Measurements from ENCODE around the gene C15orf62.

Gene C15orf62

GRCh38 chr15:40769274-40770146 is at the start of gene C15orf62:
Gene C15orf62, plus strand, starts transcription at chr15:40769980. Its CDS starts 516 bp downstream, at chr15:40770496.
- peak; percentile 60 for DNase-seq

GRCh38 chr15:40721701-40722100 is 48.1 kb upstream of the C15orf62 start:
- DNase-seq: no peak

GRCh38 chr15:40722354-40722753 is 47.4 kb upstream of the C15orf62 start:
- no peak for DNase-seq

- no peak for DNase-seq
Observed at GRCh38 chr15:40722934-40723333, 46.8 kb upstream of the C15orf62 start.

- no peak for DNase-seq
Observed at GRCh38 chr15:40723919-40724318, 45.9 kb upstream of the C15orf62 start.

- no peak for DNase-seq
Observed at GRCh38 chr15:40731034-40731433, 38.7 kb upstream of the C15orf62 start.

- no peak for DNase-seq
Observed at GRCh38 chr15:40736575-40736974, 33.2 kb upstream of the C15orf62 start.

- DNase-seq: no peak
Observed at GRCh38 chr15:40737048-40737447, 32.7 kb upstream of the C15orf62 start.

- no peak for DNase-seq
Observed at GRCh38 chr15:40739047-40739446, 30.7 kb upstream of the C15orf62 start.

GRCh38 chr15:40739854-40740253 is 29.9 kb upstream of the C15orf62 start:
- no peak for DNase-seq

- DNase-seq: no peak
Observed at GRCh38 chr15:40743485-40743901, 26.3 kb upstream of the C15orf62 start.

GRCh38 chr15:40743921-40744814 is 25.6 kb upstream of the C15orf62 start:
- no peak for DNase-seq

- DNase-seq: no peak
Observed at GRCh38 chr15:40744815-40745152, 25.0 kb upstream of the C15orf62 start.

GRCh38 chr15:40746916-40747418 is 22.8 kb upstream of the C15orf62 start:
- DNase-seq: no peak

GRCh38 chr15:40747685-40748631 is 21.8 kb upstream of the C15orf62 start:
- no peak for DNase-seq

GRCh38 chr15:40749151-40749630 is 20.6 kb upstream of the C15orf62 start:
- no peak for DNase-seq

- DNase-seq: no peak
Observed at GRCh38 chr15:40750885-40751284, 18.9 kb upstream of the C15orf62 start.

GRCh38 chr15:40751745-40752144 is 18.0 kb upstream of the C15orf62 start:
- no peak for DNase-seq

GRCh38 chr15:40754574-40754882 is 15.3 kb upstream of the C15orf62 start:
- DNase-seq: no peak

- DNase-seq: peak; percentile 97
Observed at GRCh38 chr15:40754883-40755811, 14.6 kb upstream of the C15orf62 start, which contains the start of gene RMDN3. Gene RMDN3, minus strand, starts transcription at chr15:40755254. Its CDS starts 471 bp downstream, at chr15:40754783.

- DNase-seq: no peak
Observed at GRCh38 chr15:40755812-40756208, 14.0 kb upstream of the C15orf62 start.
